GM19397 (cell line): ENCODE measurements around the gene CACNA1G.

Experiments
- ATAC-seq: cut with Tn5 transposase; IDR thresholded peaks from one replicate; pipeline ENCODE4 v1.9.1; 2021; ENCODE audit warnings: mild to moderate bottlenecking, moderate library complexity; ENCODE audit not compliant: unreplicated experiment

The CACNA1G gene

GRCh38 chr17:50629902-50630301 lies 69.4 kb downstream of the CACNA1G start:
- ATAC-seq, result no peak

DNA sequence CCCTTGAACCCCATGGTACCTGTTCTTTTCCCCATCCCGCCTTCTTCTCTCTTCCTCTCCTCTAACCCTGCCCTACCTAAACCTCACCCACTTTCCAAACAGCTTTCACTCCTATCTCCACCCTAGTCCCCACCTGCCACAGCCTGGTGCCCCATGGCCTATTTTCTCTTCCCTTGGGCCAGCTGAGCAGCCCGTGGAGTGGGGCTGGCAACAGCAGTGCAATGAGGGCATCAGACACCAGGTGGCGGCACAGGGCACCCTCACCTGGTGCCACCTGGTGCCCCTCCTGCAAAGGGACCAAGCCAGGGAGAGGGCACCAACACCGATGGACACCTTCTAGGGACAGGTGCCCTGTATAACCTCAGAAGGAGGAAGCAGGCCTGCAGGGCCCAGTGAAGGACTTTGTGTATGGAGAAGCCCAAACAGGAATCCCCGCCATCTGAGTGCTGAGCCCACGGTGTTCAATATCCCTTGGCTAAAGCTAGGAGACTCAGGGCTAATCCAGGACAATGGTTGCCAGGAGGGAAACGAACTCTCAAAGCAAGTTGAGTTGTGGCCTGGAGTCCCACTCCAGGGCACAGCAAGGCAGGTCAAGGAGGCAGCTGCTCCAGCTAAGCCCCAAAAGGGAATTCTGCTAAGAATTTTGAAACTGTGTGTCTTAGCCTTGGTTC lies 70.1 kb downstream of the CACNA1G start:
- ATAC-seq, result no peak

GRCh38 chr17:50631195-50631907 lies 70.8 kb downstream of the CACNA1G start:
- no peak for ATAC-seq

GRCh38 chr17:50631908-50632571 lies 71.5 kb downstream of the CACNA1G start:
- no peak for ATAC-seq

DNA sequence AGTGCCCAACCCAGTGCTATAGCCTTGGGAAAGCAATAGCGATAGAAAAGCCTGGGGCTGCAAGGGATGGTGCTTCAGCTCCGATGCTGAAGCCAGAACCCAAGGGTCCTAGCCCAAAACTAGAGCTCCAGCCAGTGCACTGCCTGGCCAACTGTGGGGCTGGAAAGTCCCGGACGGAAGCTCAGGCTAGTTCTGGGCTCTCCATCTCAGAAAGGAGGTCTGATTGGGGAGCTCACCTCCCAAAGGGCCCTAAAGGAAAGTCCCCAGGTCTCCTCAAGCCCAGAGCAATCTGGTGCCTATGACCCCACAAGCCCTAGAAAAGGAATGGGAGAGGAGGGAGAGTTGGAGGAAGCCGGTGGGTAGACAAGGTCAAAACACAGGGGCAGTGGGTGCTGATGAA lies 72.1 kb downstream of the CACNA1G start:
- ATAC-seq, result no peak

- ATAC-seq, result no peak
Measured at GRCh38 chr17:50633683-50634082, 73.2 kb downstream of the CACNA1G start.

DNA sequence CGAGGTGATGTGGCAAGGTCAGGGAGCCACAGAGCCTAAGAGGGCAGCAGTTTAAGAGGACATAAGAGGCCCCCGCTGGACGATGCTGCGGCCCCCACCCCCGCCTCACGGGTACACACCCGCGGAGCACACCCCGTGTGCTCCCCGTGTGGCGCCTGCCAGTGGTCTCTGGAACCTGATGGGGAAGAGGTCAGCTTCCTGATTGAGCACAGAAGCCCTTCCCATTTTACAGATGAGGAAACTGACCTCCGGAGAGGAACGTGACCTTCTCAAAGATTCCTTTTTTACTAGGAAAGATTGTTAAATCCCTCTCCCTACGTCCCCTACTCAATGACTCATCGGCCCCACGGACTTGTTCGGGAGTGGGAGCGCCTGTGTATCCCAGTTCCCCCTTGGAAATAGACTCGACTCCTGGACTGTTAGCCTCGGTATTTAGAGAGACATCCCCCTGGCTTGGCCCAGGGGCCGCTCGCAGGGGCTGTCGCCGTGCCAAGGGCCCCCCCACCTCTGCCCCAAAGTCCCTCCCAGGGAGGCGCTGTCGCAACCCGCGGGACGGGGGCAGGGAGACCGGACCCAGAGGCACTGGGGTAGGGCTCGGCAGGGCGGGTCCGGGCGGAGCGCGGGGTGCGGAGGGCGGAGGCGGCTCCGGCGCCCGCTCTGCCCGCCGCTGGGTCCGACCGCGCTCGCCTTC lies 73.9 kb downstream of the CACNA1G start, which contains the start of gene ABCC3:
TSS of gene ABCC3 (plus strand) at position 658 of the 691 bp plus-strand sequence. CDS start 56 bp downstream, outside the sequence.
- ATAC-seq, result no peak

DNA sequence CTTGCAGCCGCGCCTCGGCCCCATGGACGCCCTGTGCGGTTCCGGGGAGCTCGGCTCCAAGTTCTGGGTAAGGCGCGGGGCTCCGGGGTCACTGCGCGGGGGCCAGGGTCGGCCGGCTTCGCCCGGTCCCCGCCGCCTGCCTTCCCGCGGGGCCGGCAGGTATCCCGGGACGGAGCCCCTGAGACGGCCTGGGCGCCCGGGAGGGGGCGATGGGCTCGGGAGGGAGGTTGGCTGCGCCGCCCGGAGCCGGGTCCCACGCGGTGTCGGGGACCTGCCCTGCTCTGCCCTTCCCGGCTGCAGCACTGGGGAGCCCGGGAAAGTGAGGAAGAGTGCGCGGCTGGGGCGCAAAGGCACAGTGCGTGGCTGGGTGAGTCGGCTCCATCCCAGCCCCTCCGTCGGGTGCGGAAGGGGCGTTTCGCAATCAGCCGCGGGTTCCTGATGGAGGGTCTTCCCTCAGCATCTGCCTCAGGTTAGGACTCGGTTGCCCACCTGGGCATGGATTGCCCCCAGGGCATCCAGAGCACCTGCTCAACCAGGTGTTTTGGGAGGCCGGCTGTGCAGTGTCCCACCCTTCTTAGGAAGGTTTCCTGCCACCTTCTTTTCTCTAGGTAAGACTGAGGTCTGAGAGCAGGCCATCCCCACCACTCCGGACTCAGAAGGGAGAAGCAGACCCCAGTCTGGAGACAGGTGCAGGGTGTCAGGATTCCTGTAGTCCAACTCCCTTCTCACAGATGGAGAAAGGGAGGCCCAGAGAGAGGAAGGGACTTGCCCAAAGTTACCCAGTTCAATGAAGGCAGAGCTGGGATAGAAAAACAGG lies 74.6 kb downstream of the CACNA1G start:
- no peak for ATAC-seq

DNA sequence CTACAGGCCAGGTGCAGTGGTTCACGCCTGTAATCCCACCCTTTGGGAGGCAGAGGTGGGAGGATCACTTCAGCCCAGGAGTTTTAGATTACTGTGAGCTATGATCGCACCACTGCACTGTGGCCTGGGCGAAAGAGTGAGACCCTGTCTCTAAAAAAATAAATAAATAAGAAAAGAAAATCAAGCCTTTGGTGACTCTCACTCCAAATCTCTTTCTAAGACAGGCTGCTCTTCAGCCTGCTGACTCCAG lies 75.1 kb downstream of the CACNA1G start:
- no peak for ATAC-seq

DNA sequence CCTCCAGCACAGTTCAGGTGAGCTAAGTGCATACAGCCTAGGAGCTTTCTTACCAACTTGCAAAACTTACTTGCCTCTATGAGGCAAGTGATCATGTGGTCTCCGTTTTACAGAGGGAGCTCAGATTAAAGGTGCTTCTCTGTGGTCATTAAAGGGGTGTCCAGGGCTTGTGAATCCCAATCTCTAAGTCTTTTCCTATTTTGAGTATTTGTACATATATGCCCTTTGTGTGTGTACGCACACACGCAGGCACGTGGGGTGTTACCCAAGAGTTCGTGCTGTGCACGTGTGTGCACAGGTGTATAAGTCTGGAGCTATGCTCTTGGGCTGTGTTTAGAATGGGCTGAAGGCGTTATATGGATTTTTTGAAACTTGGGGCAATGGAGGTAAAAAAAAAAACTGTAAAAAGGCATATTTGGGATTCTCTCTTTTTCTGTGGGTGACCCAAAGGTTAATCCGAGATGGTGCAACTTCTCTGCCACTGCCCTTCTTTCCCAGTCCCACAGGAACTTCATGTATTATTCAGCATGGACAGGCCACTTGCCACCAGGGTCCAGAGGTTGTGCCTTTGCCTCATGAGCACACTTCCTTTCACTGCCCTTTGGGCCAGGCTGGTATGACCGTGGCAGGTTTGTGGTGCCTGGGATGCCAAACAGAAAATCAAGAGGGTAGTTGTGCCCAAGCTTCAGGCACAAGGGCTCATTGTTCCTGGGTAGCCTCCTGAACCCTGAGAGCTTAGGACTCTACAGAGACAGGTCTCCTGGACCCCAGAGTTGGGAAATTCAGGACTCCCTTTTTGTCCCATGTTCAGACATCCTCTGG lies 75.7 kb downstream of the CACNA1G start:
- ATAC-seq, result no peak

GRCh38 chr17:50636804-50637195 lies 76.3 kb downstream of the CACNA1G start:
- ATAC-seq, result no peak

DNA sequence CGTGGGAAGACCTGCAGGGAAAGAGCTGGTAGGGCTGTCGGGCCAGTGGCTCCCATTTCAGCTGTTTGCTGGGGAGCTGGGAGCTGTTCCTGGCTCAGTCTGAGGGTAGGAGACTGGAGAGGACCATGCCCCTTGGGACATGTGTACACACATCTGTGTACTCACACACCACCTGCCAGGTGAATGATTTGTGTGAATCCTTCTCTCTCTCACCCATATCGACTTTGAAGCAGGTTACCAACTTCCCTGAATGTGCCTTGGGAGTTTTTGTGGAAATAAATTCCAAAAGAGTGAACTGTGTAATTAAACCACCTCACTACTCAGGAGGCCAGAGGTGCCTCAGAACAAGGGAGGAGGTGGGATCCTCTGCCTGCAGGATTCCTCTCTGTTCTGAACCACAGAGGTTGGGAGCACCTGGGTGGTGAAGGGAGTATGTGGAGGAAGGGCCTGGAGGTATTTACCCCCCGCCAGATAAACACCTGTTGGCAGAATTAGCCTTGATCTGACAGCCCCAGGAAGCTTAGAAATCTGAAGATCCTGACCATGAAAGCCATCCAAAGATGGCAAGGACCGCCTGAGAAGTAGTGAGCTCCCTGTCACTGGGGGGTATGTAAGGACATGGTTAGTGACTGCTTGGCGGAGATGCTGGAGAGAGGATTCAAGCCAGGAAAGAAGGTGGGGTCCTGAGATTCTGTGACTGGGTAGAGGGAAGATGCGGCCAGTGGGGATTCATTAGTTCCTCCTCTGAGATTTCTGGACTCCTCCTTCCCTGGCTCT lies 77.5 kb downstream of the CACNA1G start:
- no peak for ATAC-seq

DNA sequence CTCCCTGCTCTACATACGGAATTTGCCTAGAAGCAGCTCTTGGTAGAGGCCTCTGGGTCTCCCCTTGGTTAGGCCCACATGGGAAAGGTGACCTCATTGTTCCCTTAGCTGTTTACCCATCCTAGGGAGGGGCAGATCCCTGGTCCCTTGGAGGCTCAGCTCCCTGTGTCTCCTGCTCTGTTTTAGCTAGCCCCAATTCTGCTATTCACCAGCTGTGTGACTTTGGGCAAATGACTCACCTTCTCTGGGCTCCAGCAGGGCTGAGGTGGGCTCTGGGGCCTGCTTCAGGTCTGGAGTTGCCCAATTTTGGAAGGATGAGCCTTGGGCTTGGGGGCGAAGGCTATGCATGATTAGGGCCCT lies 78.1 kb downstream of the CACNA1G start:
- ATAC-seq, result no peak

GRCh38 chr17:50638966-50639713 lies 78.6 kb downstream of the CACNA1G start:
- ATAC-seq, result no peak

DNA sequence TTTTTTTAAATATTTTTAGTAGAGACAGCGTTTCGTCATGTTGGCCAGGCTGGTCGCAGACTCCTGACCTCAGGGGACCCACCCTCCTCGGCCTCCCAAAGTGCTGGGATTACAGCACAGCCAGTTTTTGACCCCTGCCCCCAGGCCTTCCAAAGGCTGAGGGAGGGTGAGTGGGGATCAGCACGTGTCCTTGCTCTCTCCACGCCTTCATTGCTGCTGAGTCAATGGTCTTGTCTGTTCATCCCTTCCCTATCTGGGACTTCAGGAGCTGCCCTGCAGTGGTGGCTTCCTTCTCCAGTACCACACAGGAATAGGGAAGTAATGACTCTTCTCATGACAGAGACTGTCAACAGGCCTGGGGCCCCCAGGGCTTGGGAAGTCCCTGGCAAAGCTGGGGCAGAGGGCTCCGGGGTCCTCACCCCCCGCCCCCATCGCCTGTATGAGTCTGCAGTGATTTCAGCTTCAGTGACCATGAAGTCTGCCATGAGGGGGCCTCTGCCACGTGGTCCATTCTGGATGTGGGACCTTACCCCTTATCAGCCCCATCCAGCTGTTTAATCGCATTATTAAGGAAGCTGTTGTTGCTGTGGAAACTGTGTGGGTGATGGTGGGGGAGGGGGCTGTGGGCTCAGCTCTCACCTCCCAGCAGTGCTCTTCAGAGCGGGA lies 80.3 kb downstream of the CACNA1G start:
- ATAC-seq, result no peak

DNA sequence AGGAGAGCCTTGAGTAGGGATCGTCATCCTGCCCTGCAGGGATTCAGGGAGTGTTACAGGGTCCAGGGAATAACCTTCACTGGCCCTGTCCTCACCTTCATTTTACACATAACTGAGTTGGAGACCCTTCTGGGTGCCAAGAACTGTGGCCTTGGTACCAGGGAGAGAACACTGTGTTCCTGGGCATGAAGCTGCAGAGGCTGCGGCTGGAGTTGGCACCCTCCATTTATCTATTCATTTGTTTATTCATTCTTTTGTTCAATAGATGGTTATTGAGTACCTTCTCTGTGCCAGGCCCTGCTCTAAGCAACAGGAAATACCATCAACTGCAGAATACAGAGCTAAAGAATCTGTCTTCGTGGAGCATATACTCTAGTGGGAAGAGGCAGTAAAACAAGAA lies 80.8 kb downstream of the CACNA1G start:
- no peak for ATAC-seq

DNA sequence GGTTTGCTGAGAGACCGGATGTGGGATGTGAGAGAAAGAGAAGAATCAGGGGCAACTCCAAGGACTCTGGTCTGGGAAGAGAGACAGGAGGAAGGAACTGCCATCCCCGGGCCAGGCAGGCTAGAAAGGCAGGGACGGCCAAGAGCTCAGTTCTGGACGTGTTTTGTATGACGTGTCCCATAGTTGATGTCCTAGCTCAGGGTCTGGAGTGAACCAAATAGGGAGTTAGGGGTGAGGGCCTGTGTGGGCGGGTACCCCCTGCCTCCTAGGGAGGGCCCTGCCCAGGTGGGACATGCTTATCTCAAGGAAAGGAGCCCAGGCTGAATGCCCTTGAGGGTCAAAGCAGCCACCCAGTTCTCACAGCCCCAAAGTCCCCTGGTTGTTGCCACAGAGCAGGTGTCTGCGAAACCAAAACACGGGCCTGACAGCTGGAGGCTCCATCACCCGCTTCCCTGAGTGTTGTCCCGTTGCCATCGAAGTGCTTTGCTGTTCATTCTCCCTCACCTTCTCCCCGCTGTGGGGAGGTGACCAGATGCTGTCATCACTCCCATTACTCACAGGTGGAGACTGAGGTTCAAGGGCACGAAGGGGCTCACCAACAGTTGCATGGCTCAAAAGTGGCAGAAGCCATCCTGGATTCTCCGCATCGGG lies 81.7 kb downstream of the CACNA1G start:
- ATAC-seq, result no peak
